ENCODE data around the gene TTC21B.

- TF ChIP-seq CTCF (IDR thresholded peaks at IDR 0.05 in 8 of 11, conservative IDR thresholded peaks at IDR 0.05 in 3 of 11), result no peak
- TF ChIP-seq POLR2A (IDR thresholded peaks at IDR 0.05), result no peak
Measured at GRCh38 chr2:165924946-165925345, 28.6 kb downstream of the TTC21B start.

All from spleen (tissue), 7 donors.